Measurements from ENCODE around the gene ARID4B.

- TF ChIP-seq POLR2AphosphoS5 (IDR thresholded peaks at IDR 0.05; ENCODE audit: low read depth, low read length) (no peak), EZH2phosphoT487 (IDR thresholded peaks at IDR 0.05; ENCODE audit: borderline replicate concordance) (no peak), ZNF274 (IDR thresholded peaks at IDR 0.05; ENCODE audit: low read depth, low read length) (no peak), CTCF (IDR thresholded peaks at IDR 0.05 in 2 of 3, conservative IDR thresholded peaks at IDR 0.05 in 1 of 3; ENCODE audit: borderline replicate concordance in 1 of 3, insufficient read depth in 1 of 3, low read depth in 2 of 3, low read length in 2 of 3) (no peak), JUND (IDR thresholded peaks at IDR 0.05) (no peak), POLR2A (IDR thresholded peaks at IDR 0.05; ENCODE audit: borderline replicate concordance, extremely low read depth, insufficient read depth, insufficient read length) (no peak), RAD21 (IDR thresholded peaks at IDR 0.05; ENCODE audit: low read depth) (no peak)
These were observed 147.0 kb downstream of the ARID4B start for GRCh38 chr1:235180916-235181460.
